ENCODE data around the gene ALKAL2. TPM values are rescaled to one million over a fixed set of nuclear protein-coding genes. Genes with fewer than 3 reads are reported as not detected.

The ALKAL2 gene
- total and polyA plus RNA-seq, 9 of the 15 experiments (the other 6 are each of a cell fraction or from before 2014, with no cell fraction given), result not detected

- TF ChIP-seq E2F8 (IDR thresholded peaks at IDR 0.05; ENCODE audit: low read depth, partially characterized antibody) (no peak), ZNF695 (CRISPR knock-in tag; IDR thresholded peaks at IDR 0.05) (no peak), NCOA6 (IDR thresholded peaks at IDR 0.05) (no peak)
Observed at GRCh38 chr2:248724-249123, 39.2 kb downstream of the ALKAL2 start (continued).

- no peak overlapping the region for H3K27ac ChIP-seq (ENCODE audit: extremely low read depth, low read depth, low read length)
- CTCF ChIA-PET (ENCODE audit: low intra/inter-chr PET ratio), result interaction anchor here (2.1 kb wide), 1 partner anchor 44 kb away, joined by 13 read pairs; no protein-coding TSS in a partner anchor
- peak; percentile 91 for FAIRE-seq
- no peaks in the 10 kb centered on the region for H3K79me2 ChIP-seq (ENCODE audit: control insufficient read depth, insufficient read depth, low read length)
- no peaks in the 10 kb centered on the region for H4K20me1 ChIP-seq (replicated peaks; ENCODE audit: control insufficient read depth, insufficient read depth, low read length)
- DNase-seq (ENCODE audit: extremely low read depth in 1 of 4, low spot score in 3 of 4), result peak; percentile 20 to 71 (median 28)
- in situ Hi-C loops (cut with MboI) (no loop called here), intact Hi-C loops (cut with micrococcal nuclease) (loop anchor here (1.0 kb wide), 1 partner anchor 44 kb away; no protein-coding TSS in a partner anchor)
- no peak overlapping the region for H3K4me2 ChIP-seq (ENCODE audit: insufficient read depth, low read length)
- no peaks in the 10 kb centered on the region for H3K9me1 ChIP-seq (ENCODE audit: control insufficient read depth, insufficient read depth, low read length)
- peak; percentile 81 for ATAC-seq
- H2AFZ ChIP-seq (ENCODE audit: low read depth, low read length), result no peak overlapping the region
- H3K36me3 ChIP-seq (ENCODE audit: control insufficient read depth, insufficient read depth, low read length), result no peaks in the 10 kb centered on the region
- H3K9ac ChIP-seq (ENCODE audit: insufficient read depth in 1 of 2, low read depth in 2 of 2, low read length in 2 of 2), result no peak overlapping the region
- no peak overlapping the region for H3K4me3 ChIP-seq
- peaks cover 0 to 4% of the 10 kb centered on the region in 2 experiments; a peak in 1 of 5 replicates for H3K27me3 ChIP-seq (ENCODE audit: control insufficient read depth in 2 of 2, insufficient read depth in 2 of 2, low read length in 2 of 2)
- 36% methylated on average over 6 of the region's 6 CpGs for WGBS (ENCODE audit: insufficient coverage, low coverage, missing lambda C conversion rate)
- BruUV-seq (replicated peaks), result no TSS peak
- no peaks in the 10 kb centered on the region for H3K4me1 ChIP-seq (replicated peaks in 1 of 2; ENCODE audit: control insufficient read depth in 2 of 2, insufficient read depth in 2 of 2, low read length in 2 of 2)
- POLR2A ChIA-PET, result interaction anchor here (0.6 kb wide), 1 partner anchor 138 kb away, joined by 3 read pairs; no protein-coding TSS in a partner anchor
- H3K9me3 ChIP-seq (replicated peaks; ENCODE audit: control insufficient read depth, insufficient read depth, low read depth, low read length), result no peaks in the 10 kb centered on the region
- TF ChIP-seq VEZF1 (CRISPR knock-in tag; IDR thresholded peaks at IDR 0.05) (peak; percentile 78), SRSF7 (optimal IDR thresholded peaks at IDR 0.05; ENCODE audit: low read depth, low read length) (no peak), ZBTB49 (CRISPR knock-in tag; IDR thresholded peaks at IDR 0.05; ENCODE audit: borderline replicate concordance) (no peak), CREB5 (CRISPR knock-in tag; IDR thresholded peaks at IDR 0.05) (no peak), ARID1B (IDR thresholded peaks at IDR 0.05) (no peak)
Observed at GRCh38 chr2:246489-247144, 41.3 kb downstream of the ALKAL2 start.
